OCI-LY7 (cell line): Measurements from ENCODE around the gene ANKZF1.

Experiments
- EZH2phosphoT487 ChIP-seq: fragments of 200-600 bp; sonication (generic); IDR thresholded peaks from 2 replicates; pipeline ENCODE4 v1.6.1; 2018; ENCODE audit warnings: low read depth, borderline replicate concordance, mild to moderate bottlenecking, mixed run types, antibody characterized with exemption, low read length, moderate library complexity, mixed read lengths
- TF ChIP-seq, protein P1 (sequence below): fragments of 200-600 bp; sonication (generic); conservative IDR thresholded peaks from 2 replicates; pipeline ENCODE4 v1.5.1; 2014; ENCODE audit warnings: mild to moderate bottlenecking, antibody characterized with exemption, low read length, moderate library complexity, mixed read lengths

DNA sequence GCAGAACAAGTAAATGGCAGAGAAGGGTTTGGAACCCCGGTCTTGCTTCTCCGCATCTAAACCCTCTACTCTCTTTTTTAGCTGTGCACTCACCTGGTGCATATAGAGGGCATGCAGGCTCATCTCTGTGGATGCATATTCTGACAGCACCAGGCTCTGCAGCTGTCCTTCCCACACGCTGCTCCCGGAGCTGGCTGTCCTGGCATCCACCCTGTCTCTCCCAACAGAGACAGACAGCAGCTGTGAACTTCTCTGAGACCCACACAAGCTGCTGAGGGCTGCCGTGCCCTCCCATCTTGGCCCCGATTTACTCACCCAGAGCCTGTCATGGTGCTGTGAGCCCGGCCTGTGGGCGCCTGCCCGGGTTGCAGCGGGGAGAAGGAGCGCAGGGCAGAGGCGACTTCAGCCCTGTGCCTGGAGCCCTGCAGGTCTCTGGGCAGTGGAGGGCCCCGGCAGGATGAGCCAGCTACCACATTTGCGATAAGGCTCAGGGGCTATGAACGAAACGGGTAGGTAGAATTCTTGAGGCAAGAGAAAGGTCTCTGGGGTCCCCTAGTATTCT lies 7.6 kb upstream of the ANKZF1 start:
- TF ChIP-seq, protein P1, sequence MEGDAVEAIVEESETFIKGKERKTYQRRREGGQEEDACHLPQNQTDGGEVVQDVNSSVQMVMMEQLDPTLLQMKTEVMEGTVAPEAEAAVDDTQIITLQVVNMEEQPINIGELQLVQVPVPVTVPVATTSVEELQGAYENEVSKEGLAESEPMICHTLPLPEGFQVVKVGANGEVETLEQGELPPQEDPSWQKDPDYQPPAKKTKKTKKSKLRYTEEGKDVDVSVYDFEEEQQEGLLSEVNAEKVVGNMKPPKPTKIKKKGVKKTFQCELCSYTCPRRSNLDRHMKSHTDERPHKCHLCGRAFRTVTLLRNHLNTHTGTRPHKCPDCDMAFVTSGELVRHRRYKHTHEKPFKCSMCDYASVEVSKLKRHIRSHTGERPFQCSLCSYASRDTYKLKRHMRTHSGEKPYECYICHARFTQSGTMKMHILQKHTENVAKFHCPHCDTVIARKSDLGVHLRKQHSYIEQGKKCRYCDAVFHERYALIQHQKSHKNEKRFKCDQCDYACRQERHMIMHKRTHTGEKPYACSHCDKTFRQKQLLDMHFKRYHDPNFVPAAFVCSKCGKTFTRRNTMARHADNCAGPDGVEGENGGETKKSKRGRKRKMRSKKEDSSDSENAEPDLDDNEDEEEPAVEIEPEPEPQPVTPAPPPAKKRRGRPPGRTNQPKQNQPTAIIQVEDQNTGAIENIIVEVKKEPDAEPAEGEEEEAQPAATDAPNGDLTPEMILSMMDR, result no peak
- no peak for TF ChIP-seq EZH2phosphoT487
